Natural killer cell treated with Interleukin-12 subunit alpha and Interleukin-12 subunit beta and Interleukin-15 and Interleukin-18, amount 100 ng/mL, for 72 hours (primary cell): Measurements from ENCODE around the gene RHAG. TPM values are rescaled to one million over a fixed set of nuclear protein-coding genes. Genes with fewer than 3 reads are reported as not detected.

ENCODE experiments used
- ATAC-seq, 2 donors: fragments of 150-1000 bp; cut with Tn5 transposase in 1 of 2; sonication (Bioruptor Pico), chemical (Tn5 transposase) in 1 of 2; 2 replicates each; pipeline ENCODE4 v1.10.0; 2021
- DNase-seq: peaks from one replicate; pipeline ENCODE4 v3.0.0; 2022; ENCODE audit warnings: low spot score
- H3K27ac Mint-ChIP-seq, 2 donors: 1 replicate in 1 of 2; 2 replicates in 1 of 2; pipeline ENCODE4 v1.8.0; 2022; ENCODE audit warnings: mixed read lengths in 2 of 2, mild to moderate bottlenecking in 1 of 2, moderate library complexity in 1 of 2
- H3K27me3 Mint-ChIP-seq, 2 donors: 1 replicate in 1 of 2; 2 replicates in 1 of 2; pipeline ENCODE4 v1.8.0; 2022; ENCODE audit warnings: mixed read lengths in 2 of 2
- H3K36me3 Mint-ChIP-seq: one replicate; pipeline ENCODE4 v1.8.0; 2022; ENCODE audit warnings: mixed read lengths
- H3K4me1 Mint-ChIP-seq, 2 donors: 1 replicate in 1 of 2; 2 replicates in 1 of 2; pipeline ENCODE4 v1.8.0; 2022; ENCODE audit warnings: low read depth in 2 of 2, mixed read lengths in 2 of 2, mild to moderate bottlenecking in 1 of 2
- H3K4me3 Mint-ChIP-seq: one replicate; pipeline ENCODE4 v1.8.0; 2022; ENCODE audit warnings: mixed read lengths
- H3K9me3 Mint-ChIP-seq: 2 replicates; pipeline ENCODE4 v1.8.0; 2022; ENCODE audit warnings: mixed read lengths
- total RNA-seq, 2 donors: library from RNA; stranded (reverse); gene quantifications; one replicate each; pipeline ENCODE4 v1.2.3, GENCODE V29; 2022

The RHAG gene
- total RNA-seq, 2 donors from 2014 or later = not detected

DNA sequence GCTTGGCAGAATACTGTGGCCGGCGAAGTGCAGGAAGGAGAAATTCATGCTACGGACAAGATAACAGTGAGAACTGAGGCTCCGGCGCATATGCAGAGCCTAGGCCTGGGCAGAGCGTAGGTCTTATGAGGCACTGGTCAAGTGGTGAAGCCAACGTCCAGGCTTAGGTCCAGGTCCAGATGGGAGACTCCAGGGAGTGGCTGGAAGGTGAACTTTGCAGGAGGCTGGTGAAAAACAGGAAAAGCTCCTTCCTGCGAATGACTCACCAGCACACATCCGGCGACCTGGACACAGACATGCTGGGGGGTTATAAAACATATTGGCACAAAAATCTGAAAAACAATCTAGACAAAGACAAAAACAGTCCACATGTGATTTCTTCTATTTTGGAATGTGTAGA is 70.8 kb downstream of the RHAG start:
- H3K36me3 Mint-ChIP-seq = no peaks in the 10 kb centered on the region
- H3K27me3 Mint-ChIP-seq = no peaks in the 10 kb centered on the region
- H3K9me3 Mint-ChIP-seq = no peaks in the 10 kb centered on the region
- no peaks in the 10 kb centered on the region for H3K4me1 Mint-ChIP-seq
- H3K4me3 Mint-ChIP-seq = no peak overlapping the region
- H3K27ac Mint-ChIP-seq = no peak overlapping the region
- DNase-seq = no peak
- no peak for ATAC-seq

- no peaks in the 10 kb centered on the region for H3K4me1 Mint-ChIP-seq
- H3K9me3 Mint-ChIP-seq = no peaks in the 10 kb centered on the region
These were observed 71.4 kb downstream of the RHAG start for GRCh38 chr6:49565261-49565660.

DNA sequence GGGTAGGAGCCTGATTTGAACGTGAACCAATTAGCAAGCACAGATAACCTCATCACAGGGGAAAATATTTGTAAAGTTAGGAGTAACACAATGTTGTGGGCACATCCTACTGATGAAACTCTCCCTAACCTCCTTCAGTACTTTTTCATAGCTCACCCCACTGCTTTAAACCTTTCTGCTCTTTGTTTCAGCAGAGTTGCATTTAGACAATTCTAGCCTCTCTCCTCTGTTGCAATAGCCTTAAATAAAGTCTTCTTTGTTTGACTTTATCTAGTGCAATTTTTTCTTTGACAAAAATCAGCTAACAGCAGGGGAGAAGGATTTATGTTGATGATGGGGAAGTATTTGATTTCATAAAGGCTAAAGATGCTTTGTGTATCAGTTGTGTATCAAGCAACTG is 72.1 kb downstream of the RHAG start:
- Mint-ChIP-seq H3K36me3 (no peaks in the 10 kb centered on the region), H3K4me1 (no peaks in the 10 kb centered on the region), H3K27ac (no peak overlapping the region), H3K27me3 (no peaks in the 10 kb centered on the region), H3K9me3 (no peaks in the 10 kb centered on the region), H3K4me3 (no peak overlapping the region)
- ATAC-seq = no peak
- DNase-seq = no peak

More at GRCh38 chr6:49565261-49565660, 71.4 kb downstream of the RHAG start:
- no peak for DNase-seq
- no peaks in the 10 kb centered on the region for H3K27me3 Mint-ChIP-seq
- no peaks in the 10 kb centered on the region for H3K36me3 Mint-ChIP-seq
- no peak for ATAC-seq
- no peak overlapping the region for H3K4me3 Mint-ChIP-seq
- H3K27ac Mint-ChIP-seq = no peak overlapping the region

DNA sequence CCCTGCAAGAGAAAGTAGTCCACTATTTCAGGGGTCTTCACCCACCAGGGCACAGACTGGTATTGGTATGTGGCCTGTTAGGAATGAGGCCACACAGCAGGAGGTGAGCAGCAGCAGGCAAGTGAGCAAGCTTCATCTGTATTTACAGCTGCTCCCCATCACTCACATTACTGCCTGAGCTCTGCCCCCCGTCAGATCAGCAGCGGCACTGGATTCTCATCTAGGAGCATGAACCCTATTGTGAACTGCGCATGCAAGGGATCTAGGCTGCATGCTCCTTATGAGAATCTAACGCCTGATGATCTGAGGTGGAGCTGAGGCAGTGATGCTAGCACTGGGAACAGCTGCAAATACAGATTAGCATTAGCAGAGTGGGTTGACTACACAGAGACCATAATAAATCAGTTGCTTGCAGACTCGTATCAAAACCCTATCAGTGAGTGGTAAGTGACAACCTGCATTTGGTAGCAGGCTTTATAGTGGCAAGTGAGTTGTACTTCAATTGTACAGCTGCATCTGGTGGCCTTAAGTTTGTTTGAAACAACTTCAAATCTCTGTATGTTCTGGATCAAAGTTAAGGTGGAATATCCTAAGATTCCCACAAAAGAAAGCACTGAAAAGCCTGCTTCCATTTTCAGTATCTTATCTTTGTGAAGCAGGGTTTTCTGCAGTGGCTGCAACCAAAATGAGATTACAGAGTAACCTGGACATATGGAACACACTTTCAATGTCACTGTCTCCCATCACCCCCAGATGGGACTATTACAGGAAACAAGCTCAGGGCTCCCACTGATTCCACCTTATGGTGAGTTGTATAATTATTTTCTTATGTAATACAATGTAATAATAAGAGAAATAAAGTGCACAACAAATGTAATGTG is 73.4 kb downstream of the RHAG start:
- no peaks in the 10 kb centered on the region for H3K27me3 Mint-ChIP-seq
- DNase-seq (no peak), ATAC-seq (no peak)
- H3K9me3 Mint-ChIP-seq = no peaks in the 10 kb centered on the region
- no peak overlapping the region for H3K4me3 Mint-ChIP-seq
- no peak overlapping the region for H3K27ac Mint-ChIP-seq
- no peaks in the 10 kb centered on the region for H3K36me3 Mint-ChIP-seq
- H3K4me1 Mint-ChIP-seq = no peaks in the 10 kb centered on the region

DNA sequence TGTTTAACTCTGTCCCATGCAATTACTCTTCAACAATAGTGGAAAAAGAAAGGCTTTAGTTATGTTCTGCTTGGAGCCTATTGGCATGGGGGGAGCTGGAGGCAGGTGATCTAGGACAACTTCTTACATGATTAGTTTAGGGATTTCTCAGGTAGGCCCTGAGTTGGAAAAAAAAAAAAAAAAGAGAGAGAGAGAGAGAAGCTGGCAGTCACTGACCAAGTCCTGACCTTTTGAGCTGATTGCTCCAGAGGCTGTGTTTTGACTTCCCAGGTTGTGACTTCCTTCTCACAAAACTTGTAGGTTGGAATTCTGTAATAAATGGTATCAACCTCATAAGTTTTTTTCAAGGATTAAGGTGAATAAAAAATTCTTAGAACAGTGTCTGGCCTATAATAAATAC is 78.4 kb downstream of the RHAG start:
- no peak for ATAC-seq

GRCh38 chr6:49557177-49557576 is 79.5 kb downstream of the RHAG start:
- H3K4me1 Mint-ChIP-seq = no peaks in the 10 kb centered on the region
- no peak for DNase-seq
- H3K4me3 Mint-ChIP-seq = no peak overlapping the region
- H3K36me3 Mint-ChIP-seq = no peaks in the 10 kb centered on the region
- no peaks in the 10 kb centered on the region for H3K27me3 Mint-ChIP-seq
- no peak for ATAC-seq
- H3K9me3 Mint-ChIP-seq = no peaks in the 10 kb centered on the region
- H3K27ac Mint-ChIP-seq = no peak overlapping the region

More for the DNA sequence above, 78.4 kb downstream of the RHAG start:
- no peak overlapping the region for H3K4me3 Mint-ChIP-seq
- no peak for DNase-seq
- H3K36me3 Mint-ChIP-seq = no peaks in the 10 kb centered on the region
- no peaks in the 10 kb centered on the region for H3K9me3 Mint-ChIP-seq
- H3K27me3 Mint-ChIP-seq = no peaks in the 10 kb centered on the region
- no peaks in the 10 kb centered on the region for H3K4me1 Mint-ChIP-seq
- no peak overlapping the region for H3K27ac Mint-ChIP-seq

GRCh38 chr6:49556429-49556837 is 80.2 kb downstream of the RHAG start:
- Mint-ChIP-seq H3K4me3 (no peak overlapping the region), H3K9me3 (no peaks in the 10 kb centered on the region), H3K27ac (no peak overlapping the region), H3K27me3 (peaks cover 5 to 7% of the 10 kb centered on the region in 2 donors), H3K4me1 (peaks cover 3 to 6% of the 10 kb centered on the region in 2 donors), H3K36me3 (no peaks in the 10 kb centered on the region)
- DNase-seq (no peak), ATAC-seq (no peak)

GRCh38 chr6:49555951-49556350 is 80.7 kb downstream of the RHAG start:
- ATAC-seq (no peak), DNase-seq (no peak)
- Mint-ChIP-seq H3K27ac (no peak overlapping the region), H3K4me3 (no peak overlapping the region), H3K36me3 (no peaks in the 10 kb centered on the region), H3K4me1 (peaks cover 8 to 9% of the 10 kb centered on the region in 2 donors), H3K27me3 (peaks cover 5 to 8% of the 10 kb centered on the region in 2 donors), H3K9me3 (no peaks in the 10 kb centered on the region)

Other genes starting within 250 kb of the RHAG start
- gene MMUT, start 173.6 kb downstream of the RHAG start, total RNA-seq = 10 to 100 TPM in 1 of 2 donors, 1 to 10 TPM in 1; 9.7 to 10.6 TPM
- gene CENPQ, start 173.5 kb downstream of the RHAG start, total RNA-seq = 10 to 100 TPM in 1 of 2 donors, 1 to 10 TPM in 1; 7.4 to 11.3 TPM
- not detected for gene GLYATL3, start 136.9 kb downstream of the RHAG start, total RNA-seq
- gene C6orf141, start 86.2 kb downstream of the RHAG start, total RNA-seq = not detected
- gene CRISP2, start 76.7 kb upstream of the RHAG start, total RNA-seq = not detected
- gene CRISP3, start 107.5 kb upstream of the RHAG start, total RNA-seq = not detected
- not detected for gene PGK2, start 150.4 kb upstream of the RHAG start, total RNA-seq
- not detected for gene CRISP1, start 229.7 kb upstream of the RHAG start, total RNA-seq